ENCODE results near the gene DSCAM.

DNA sequence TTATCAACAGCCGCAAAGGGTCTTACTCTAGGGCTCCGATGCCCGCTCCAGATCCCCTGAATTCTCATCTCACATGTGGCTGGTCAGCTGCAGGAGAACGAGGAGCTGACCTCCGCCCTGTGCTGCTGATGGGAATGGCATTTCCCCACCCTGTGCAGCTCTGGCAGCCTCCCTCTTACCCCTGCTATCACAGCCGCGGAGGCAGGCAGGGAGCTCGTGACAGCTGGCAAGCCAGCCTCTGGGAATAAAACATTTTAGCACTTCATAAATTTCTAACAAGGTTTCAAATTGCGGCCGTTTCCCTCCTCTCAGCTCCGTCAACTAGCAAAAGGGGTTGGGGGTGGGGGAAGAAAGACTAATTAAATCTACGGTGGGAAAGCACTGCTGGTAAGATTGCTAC lies 81.1 kb downstream of the DSCAM start:
- TF ChIP-seq CTCF (IDR thresholded peaks at IDR 0.05; ENCODE audit: insufficient read depth, low read length, poor library complexity, severe bottlenecking) (no peak), EZH2phosphoT487 (conservative IDR thresholded peaks at IDR 0.05; ENCODE audit: low read length) (no peak)

Measured in SU-DHL-6 (cell line).